ENCODE measurements around the gene RETN. TPM values are rescaled to one million over a fixed set of nuclear protein-coding genes. Genes with fewer than 3 reads are reported as not detected.
A peak's percentile ranks its signal among the peaks of the same experiment; 100 is the strongest.

Gene RETN
- total RNA-seq, 6 experiments from 2014 or later = not detected

DNA sequence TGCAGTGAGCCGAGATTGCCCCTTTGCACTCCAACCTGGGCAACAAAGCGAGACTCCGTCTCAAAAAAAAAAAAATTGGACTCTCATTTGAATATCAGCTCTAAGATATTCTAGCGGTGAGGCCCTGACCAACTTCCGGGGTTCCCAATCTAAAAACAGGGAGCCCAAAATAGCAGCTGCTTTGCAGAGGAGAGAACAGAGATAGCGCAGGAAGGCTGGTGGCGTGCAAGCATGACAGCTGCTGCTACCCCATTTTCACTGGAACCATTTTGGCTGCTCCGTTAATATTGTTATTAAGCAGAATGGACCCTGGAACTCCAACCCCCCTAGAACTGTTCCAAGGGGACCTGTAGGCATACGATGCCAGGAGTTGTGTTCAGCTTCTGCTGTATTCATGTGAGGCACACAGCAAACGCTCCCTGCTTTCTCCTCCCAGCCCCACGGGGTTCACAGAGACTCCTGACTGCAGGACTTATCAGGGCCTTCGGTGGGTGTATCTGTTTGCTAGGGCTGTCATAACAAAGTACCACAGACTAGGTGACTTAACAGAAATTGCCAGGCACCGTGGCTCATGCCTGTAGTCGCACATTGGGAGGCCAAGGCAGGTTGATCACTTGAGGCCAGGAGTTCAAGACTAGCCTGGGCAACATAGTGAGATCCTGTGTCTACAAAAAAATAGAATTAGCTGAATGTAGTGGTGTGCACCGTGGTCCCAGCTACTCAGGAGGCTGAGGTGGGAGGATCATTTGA lies 20.4 kb upstream of the RETN start:
- Mint-ChIP-seq H3K4me1 (ENCODE audit: low read depth) (peaks cover 10% of the 10 kb centered on the region), H3K4me3 (no peak overlapping the region), H3K27me3 (ENCODE audit: insufficient read depth) (peaks cover 13% of the 10 kb centered on the region), H3K9me3 (no peaks in the 10 kb centered on the region), H3K36me3 (ENCODE audit: low read depth) (no peaks in the 10 kb centered on the region), H3K27ac (no peak overlapping the region)
- no peak for DNase-seq
- TF ChIP-seq, protein P1, sequence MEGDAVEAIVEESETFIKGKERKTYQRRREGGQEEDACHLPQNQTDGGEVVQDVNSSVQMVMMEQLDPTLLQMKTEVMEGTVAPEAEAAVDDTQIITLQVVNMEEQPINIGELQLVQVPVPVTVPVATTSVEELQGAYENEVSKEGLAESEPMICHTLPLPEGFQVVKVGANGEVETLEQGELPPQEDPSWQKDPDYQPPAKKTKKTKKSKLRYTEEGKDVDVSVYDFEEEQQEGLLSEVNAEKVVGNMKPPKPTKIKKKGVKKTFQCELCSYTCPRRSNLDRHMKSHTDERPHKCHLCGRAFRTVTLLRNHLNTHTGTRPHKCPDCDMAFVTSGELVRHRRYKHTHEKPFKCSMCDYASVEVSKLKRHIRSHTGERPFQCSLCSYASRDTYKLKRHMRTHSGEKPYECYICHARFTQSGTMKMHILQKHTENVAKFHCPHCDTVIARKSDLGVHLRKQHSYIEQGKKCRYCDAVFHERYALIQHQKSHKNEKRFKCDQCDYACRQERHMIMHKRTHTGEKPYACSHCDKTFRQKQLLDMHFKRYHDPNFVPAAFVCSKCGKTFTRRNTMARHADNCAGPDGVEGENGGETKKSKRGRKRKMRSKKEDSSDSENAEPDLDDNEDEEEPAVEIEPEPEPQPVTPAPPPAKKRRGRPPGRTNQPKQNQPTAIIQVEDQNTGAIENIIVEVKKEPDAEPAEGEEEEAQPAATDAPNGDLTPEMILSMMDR (IDR thresholded peaks at IDR 0.05) = no peak

DNA sequence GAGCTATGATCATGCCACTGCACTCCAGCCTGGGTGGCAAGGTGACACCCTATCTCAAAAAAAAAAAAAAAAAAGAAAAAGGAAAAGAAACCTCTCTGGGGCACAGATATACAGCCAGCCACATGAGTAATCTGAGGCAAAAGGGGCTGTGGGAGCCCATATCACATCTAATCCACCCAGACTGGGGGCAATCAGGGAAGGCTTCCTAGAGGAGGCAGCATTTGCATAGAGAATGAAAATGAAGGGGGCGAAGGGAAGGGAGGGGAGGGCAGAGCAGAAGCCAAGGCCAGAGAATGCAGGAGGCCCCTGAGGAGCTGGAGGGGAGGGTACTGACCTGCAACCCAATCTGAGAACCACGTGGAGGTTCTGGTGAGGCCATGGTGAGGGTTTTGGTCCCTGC lies 18.7 kb upstream of the RETN start:
- TF ChIP-seq, protein P1 (IDR thresholded peaks at IDR 0.05) = no peak
- Mint-ChIP-seq H3K27me3 (ENCODE audit: insufficient read depth) (peaks cover 14% of the 10 kb centered on the region), H3K27ac (no peak overlapping the region), H3K36me3 (ENCODE audit: low read depth) (no peaks in the 10 kb centered on the region), H3K9me3 (no peaks in the 10 kb centered on the region), H3K4me1 (ENCODE audit: low read depth) (peaks cover 10% of the 10 kb centered on the region), H3K4me3 (no peak overlapping the region)
- DNase-seq = no peak

DNA sequence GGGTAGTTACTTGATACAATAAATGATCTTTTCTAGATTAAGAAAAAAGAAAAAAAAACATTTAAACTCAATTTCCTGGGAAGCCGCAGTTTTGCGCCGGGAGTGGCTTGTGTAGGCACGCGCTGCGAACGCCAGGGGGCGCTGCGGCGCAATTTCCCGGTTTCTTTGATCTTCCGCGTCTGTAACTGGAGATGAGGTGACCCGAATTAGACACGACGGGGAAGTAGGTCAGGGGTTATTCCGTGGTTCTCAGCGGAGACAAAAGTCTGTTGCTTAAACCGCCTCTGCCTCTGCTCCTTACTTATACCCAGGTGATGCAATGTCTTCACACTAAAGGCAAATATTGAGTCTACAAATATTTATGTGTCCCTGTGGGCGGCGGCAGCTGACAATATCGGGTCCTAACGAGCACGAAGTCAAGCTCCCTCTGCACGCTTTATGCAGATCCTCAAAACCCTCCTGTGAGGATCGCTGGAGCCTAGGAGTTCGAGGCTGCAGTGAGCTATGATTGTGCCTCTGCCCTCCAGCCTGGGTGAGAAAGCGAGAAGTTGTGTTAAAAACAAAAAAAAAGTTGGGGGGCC lies 16.7 kb upstream of the RETN start:
- peaks cover 19% of the 10 kb centered on the region for H3K27me3 Mint-ChIP-seq (ENCODE audit: insufficient read depth)
- TF ChIP-seq, protein P1 (IDR thresholded peaks at IDR 0.05) = peak; percentile 99
- no peaks in the 10 kb centered on the region for H3K36me3 Mint-ChIP-seq (ENCODE audit: low read depth)
- H3K27ac Mint-ChIP-seq = no peak overlapping the region
- peak overlapping the region; percentile 68 for H3K4me3 Mint-ChIP-seq
- peak; percentile 44 for DNase-seq
- H3K9me3 Mint-ChIP-seq = no peaks in the 10 kb centered on the region
- peaks cover 10% of the 10 kb centered on the region for H3K4me1 Mint-ChIP-seq (ENCODE audit: low read depth)

DNA sequence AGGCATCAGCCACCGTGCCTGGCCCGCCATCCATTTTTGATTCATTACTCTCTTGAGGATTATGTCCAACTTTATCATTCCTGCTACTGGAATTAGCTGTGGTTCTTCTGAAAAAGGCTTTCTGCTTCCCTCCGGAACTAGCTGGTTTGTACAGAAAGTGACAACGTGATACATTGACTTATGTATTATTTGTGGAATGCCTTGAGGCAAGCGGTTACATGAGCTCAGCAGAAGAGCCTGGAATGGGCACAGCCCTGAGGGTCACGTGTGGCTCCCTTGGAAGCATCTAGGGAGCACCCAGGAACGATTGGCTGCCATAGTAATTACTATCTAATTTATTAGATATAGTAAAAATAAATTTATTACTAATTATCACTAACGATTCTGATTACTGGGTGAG lies 14.4 kb upstream of the RETN start:
- TF ChIP-seq, protein P1 (IDR thresholded peaks at IDR 0.05) = no peak
- H3K27ac Mint-ChIP-seq = no peak overlapping the region
- peaks cover 25% of the 10 kb centered on the region for H3K27me3 Mint-ChIP-seq (ENCODE audit: insufficient read depth)
- no peaks in the 10 kb centered on the region for H3K36me3 Mint-ChIP-seq (ENCODE audit: low read depth)
- H3K4me3 Mint-ChIP-seq = no peak overlapping the region
- DNase-seq = peak; percentile 50
- peaks cover 10% of the 10 kb centered on the region for H3K4me1 Mint-ChIP-seq (ENCODE audit: low read depth)
- H3K9me3 Mint-ChIP-seq = no peaks in the 10 kb centered on the region

DNA sequence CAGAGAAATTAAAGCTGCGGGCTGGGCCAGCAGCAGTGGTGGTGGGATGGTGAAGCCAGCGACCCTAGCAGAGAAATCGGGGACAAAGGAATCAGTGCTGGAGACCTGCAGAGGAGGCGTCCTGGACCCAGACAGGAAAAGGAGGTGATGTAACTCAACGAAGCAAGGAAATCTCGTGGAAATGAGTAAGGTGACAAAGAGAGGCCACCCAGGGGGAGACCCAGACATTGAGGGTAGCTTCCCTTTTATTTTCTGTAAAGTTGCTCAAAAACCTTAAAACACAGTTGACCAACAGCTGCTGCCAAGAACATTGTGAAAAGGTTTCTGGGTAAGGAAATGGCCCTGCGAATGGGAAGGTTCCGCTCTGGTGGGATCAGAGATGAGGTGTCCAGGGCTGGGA lies 13.3 kb upstream of the RETN start:
- TF ChIP-seq, protein P1 (IDR thresholded peaks at IDR 0.05) = no peak
- H3K27ac Mint-ChIP-seq = no peak overlapping the region
- H3K36me3 Mint-ChIP-seq (ENCODE audit: low read depth) = no peaks in the 10 kb centered on the region
- no peaks in the 10 kb centered on the region for H3K9me3 Mint-ChIP-seq
- peaks cover 10% of the 10 kb centered on the region for H3K4me1 Mint-ChIP-seq (ENCODE audit: low read depth)
- no peak overlapping the region for H3K4me3 Mint-ChIP-seq
- H3K27me3 Mint-ChIP-seq (ENCODE audit: insufficient read depth) = peaks cover 30% of the 10 kb centered on the region
- DNase-seq = no peak

All from HFFc6 (cell line).